GM06990 (cell line): Measurements from ENCODE around the gene TP63.

Source experiments
- DNase-seq: peaks from one replicate; pipeline ENCODE4 v3.0.0-alpha.2; 2011; ENCODE audit not compliant: insufficient read length; ENCODE audit errors: extremely low read depth
- H3K27me3 ChIP-seq: replicated peaks from 2 replicates; pipeline ENCODE4 v1.6.0; 2011; ENCODE audit warnings: low read length; ENCODE audit not compliant: control insufficient read depth, insufficient read depth
- H3K36me3 ChIP-seq: 2 replicates; pipeline ENCODE4 v1.5.1; 2011; ENCODE audit warnings: low read length; ENCODE audit not compliant: control insufficient read depth, insufficient read depth
- H3K4me3 ChIP-seq: replicated peaks from 2 replicates; pipeline ENCODE4 v1.5.1; 2011; ENCODE audit warnings: low read depth, mild to moderate bottlenecking, control low read depth, low read length
- CTCF ChIP-seq: IDR thresholded peaks from 2 replicates; pipeline ENCODE4 v1.5.1; 2011; ENCODE audit warnings: low read length, control low read depth, mild to moderate bottlenecking, inconsistent platforms; ENCODE audit not compliant: insufficient read depth, poor library complexity, severe bottlenecking

The TP63 gene

DNA sequence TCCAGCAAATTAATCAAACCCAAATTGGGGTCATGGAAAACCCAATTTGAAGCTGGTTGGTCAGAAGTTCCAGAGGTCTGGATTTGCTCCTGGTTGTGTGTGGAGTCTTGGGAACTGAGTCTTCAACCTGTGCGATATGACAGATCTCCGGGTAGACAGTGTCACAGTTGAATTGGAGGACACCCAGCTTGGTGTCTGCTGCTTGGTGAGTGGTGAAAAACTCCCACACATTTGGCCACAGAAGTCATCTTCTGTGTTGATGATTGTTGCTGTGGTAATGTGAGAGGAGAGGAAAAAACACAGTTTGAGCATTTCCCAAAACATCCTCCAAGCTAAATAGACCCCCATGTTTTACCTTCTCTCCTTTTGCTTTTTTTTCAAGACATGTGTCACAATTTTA is 218.1 kb downstream of the TP63 start:
- no peak for DNase-seq
- Histone ChIP-seq H3K36me3 (no peaks in the 10 kb centered on the region), H3K27me3 (no peaks in the 10 kb centered on the region), H3K4me3 (no peak overlapping the region)
- TF ChIP-seq CTCF: no peak

- Histone ChIP-seq H3K36me3 (no peaks in the 10 kb centered on the region), H3K27me3 (no peaks in the 10 kb centered on the region), H3K4me3 (no peak overlapping the region)
- TF ChIP-seq CTCF: no peak
- no peak for DNase-seq
Measured at GRCh38 chr3:189851682-189852081, 220.5 kb downstream of the TP63 start.

DNA sequence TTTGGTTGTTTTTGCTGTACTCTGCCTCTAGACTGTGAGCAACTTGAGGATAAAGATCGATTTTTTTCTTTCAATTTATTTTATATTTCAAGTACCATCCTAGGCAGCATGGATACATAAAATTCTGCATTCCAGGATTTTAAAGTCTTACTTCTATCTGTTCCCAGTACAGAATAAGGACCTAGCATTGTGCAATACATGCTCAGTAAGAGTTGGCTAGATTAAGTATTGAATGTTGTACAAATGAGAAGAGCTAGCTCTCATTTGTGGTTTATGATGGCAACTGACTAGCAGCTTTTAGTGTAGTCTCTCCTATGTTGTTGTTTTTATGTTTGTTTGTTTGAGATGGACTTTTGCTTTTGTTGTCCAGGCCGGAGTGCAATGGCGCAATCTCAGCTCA is 222.7 kb downstream of the TP63 start:
- H3K36me3 ChIP-seq: no peaks in the 10 kb centered on the region
- TF ChIP-seq CTCF: no peak
- no peaks in the 10 kb centered on the region for H3K27me3 ChIP-seq
- no peak for DNase-seq
- no peak overlapping the region for H3K4me3 ChIP-seq

DNA sequence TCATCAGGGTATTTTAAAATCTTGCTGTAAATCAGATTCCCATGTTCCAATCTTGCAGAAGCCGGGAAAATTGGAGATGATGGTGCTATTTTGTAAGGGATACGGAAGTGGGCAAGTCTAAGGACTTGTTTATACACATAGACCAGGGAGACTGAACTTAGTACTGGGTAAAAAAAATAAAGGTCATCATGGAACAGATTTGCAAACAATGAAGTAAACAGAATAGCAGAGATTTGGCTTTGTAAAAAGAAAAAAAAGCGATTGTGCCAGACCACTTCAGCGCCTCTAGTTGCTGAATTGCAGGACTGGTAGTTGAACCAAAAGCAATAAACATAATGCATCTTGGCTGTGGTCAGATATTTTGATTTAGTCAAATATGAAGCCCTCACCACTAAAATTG is 229.1 kb downstream of the TP63 start:
- no peak overlapping the region for H3K4me3 ChIP-seq
- H3K36me3 ChIP-seq: peaks cover 2% of the 10 kb centered on the region
- DNase-seq: no peak
- no peak for TF ChIP-seq CTCF
- H3K27me3 ChIP-seq: no peaks in the 10 kb centered on the region

- Histone ChIP-seq H3K27me3 (no peaks in the 10 kb centered on the region), H3K4me3 (no peak overlapping the region), H3K36me3 (peaks cover 5% of the 10 kb centered on the region)
- no peak for DNase-seq
- no peak for TF ChIP-seq CTCF
Measured at GRCh38 chr3:189862385-189862998, 231.3 kb downstream of the TP63 start.

DNA sequence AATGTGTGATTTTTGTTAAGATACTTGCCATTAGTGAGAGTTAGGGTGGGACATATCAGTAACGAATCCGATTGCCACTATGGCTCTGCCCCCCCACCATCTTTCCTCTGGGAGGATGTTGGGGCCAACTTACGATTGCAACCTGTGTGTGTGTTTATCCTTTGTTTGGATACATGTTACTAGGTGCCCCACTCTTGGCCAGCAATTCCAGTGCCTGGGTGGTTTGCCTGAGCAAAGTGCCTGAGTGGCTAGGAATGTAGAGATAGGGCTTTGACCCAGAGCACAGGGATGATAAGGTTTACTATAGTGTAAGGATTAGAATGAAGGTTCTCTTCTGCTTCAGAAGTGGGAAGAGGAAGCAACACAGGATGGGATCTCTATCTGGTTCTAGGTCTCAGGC is 231.8 kb downstream of the TP63 start:
- Histone ChIP-seq H3K27me3 (no peaks in the 10 kb centered on the region), H3K36me3 (peaks cover 5% of the 10 kb centered on the region), H3K4me3 (no peak overlapping the region)
- no peak for TF ChIP-seq CTCF
- DNase-seq: no peak
